Stimulated activated naive CD4-positive, alpha-beta T cell treated with Interleukin-2 at 50 U/mL for 16 hours (primary cell): ENCODE data around the gene UBE2L6.
A peak's percentile ranks its signal among the peaks of the same experiment; 100 is the strongest.

Experiments used
- DNase-seq: peaks from one replicate; lab custom pipeline; 2025; lab: John Stamatoyannopoulos, UW

UBE2L6 gene

GRCh38 chr11:57530215-57530595, 37.3 kb downstream of the UBE2L6 start:
- DNase-seq: no peak

- no peak for DNase-seq
Measured at GRCh38 chr11:57529012-57529411, 38.5 kb downstream of the UBE2L6 start.

GRCh38 chr11:57527056-57527631, 40.3 kb downstream of the UBE2L6 start:
- DNase-seq: peak; percentile 65

GRCh38 chr11:57523419-57523818, 44.1 kb downstream of the UBE2L6 start:
- no peak for DNase-seq

- DNase-seq: no peak
Measured at GRCh38 chr11:57521116-57521515, 46.4 kb downstream of the UBE2L6 start.

- DNase-seq: no peak
Measured at GRCh38 chr11:57516061-57516443, 51.4 kb downstream of the UBE2L6 start.

- peak; percentile 37 for DNase-seq
Measured at GRCh38 chr11:57515332-57516060, 52.0 kb downstream of the UBE2L6 start, which contains the start of gene SLC43A1. SLC43A1 (minus strand) TSS chr11:57515702; CDS start chr11:57514111, 1,591 bp downstream.

- peak; percentile 40 for DNase-seq
Measured at GRCh38 chr11:57514538-57515331, 52.7 kb downstream of the UBE2L6 start.

- DNase-seq: peak; percentile 16
Measured at GRCh38 chr11:57513911-57514537, 53.4 kb downstream of the UBE2L6 start.

GRCh38 chr11:57513452-57513795, 54.0 kb downstream of the UBE2L6 start:
- DNase-seq: no peak

- no peak for DNase-seq
Measured at GRCh38 chr11:57512646-57513451, 54.6 kb downstream of the UBE2L6 start.

- no peak for DNase-seq
Measured at GRCh38 chr11:57511741-57512430, 55.6 kb downstream of the UBE2L6 start.

- no peak for DNase-seq
Measured at GRCh38 chr11:57508341-57509170, 58.9 kb downstream of the UBE2L6 start.

- no peak for DNase-seq
Measured at GRCh38 chr11:57506522-57506921, 61.0 kb downstream of the UBE2L6 start.

- no peak for DNase-seq
Measured at GRCh38 chr11:57504511-57504910, 63.0 kb downstream of the UBE2L6 start.

- DNase-seq: no peak
Measured at GRCh38 chr11:57502870-57503269, 64.6 kb downstream of the UBE2L6 start.

GRCh38 chr11:57502376-57502775, 65.1 kb downstream of the UBE2L6 start:
- DNase-seq: no peak

- DNase-seq: no peak
Measured at GRCh38 chr11:57501953-57502352, 65.5 kb downstream of the UBE2L6 start.
